Retinal pigment epithelial cell (primary cell): ENCODE measurements around the gene PASK.

Source experiments
- DNase-seq: peaks from one replicate; pipeline ENCODE4 v3.0.0-alpha.2; 2010; ENCODE audit warnings: low read depth
- H3K4me3 ChIP-seq: 2 replicates; pipeline ENCODE4 v1.5.1; 2011; ENCODE audit warnings: mild to moderate bottlenecking, low read length, control low read depth, moderate library complexity
- CTCF ChIP-seq: conservative IDR thresholded peaks from 2 replicates; pipeline ENCODE4 v1.5.1; 2011; ENCODE audit warnings: low read depth, low read length, control low read depth, inconsistent platforms

Gene PASK

GRCh38 chr2:241154915-241155314, 5.6 kb upstream of the PASK start:
- no peak overlapping the region for H3K4me3 ChIP-seq
- TF ChIP-seq CTCF = no peak
- DNase-seq = peak; percentile 88

- no peak for TF ChIP-seq CTCF
- no peak overlapping the region for H3K4me3 ChIP-seq
- no peak for DNase-seq
These were observed 4.3 kb upstream of the PASK start for GRCh38 chr2:241153616-241154015.

- no peak overlapping the region for H3K4me3 ChIP-seq
- no peak for DNase-seq
- TF ChIP-seq CTCF = no peak
These were observed 2.8 kb upstream of the PASK start for GRCh38 chr2:241151934-241152660.

- no peak for DNase-seq
- peak overlapping the region; percentile 64 for H3K4me3 ChIP-seq
- no peak for TF ChIP-seq CTCF
These were observed 1.6 kb upstream of the PASK start for GRCh38 chr2:241150660-241151530.

GRCh38 chr2:241149925-241150659, 820 bp upstream of the PASK start, which contains the start of gene PPP1R7:
Gene PPP1R7, plus strand, starts transcription at chr2:241150467. Its CDS starts 29 bp downstream, at chr2:241150496.
- TF ChIP-seq CTCF = no peak
- peak; percentile 73 for DNase-seq
- peak within 1 kb of the TSS; percentile 64 for H3K4me3 ChIP-seq

- no peak for TF ChIP-seq CTCF
- no peak for DNase-seq
- peak overlapping the region; percentile 64 for H3K4me3 ChIP-seq
These were observed 328 bp upstream of the PASK start for GRCh38 chr2:241149675-241149924.
